GM12872 (cell line): ENCODE measurements around the gene RANBP10.

ENCODE experiments used
- CTCF ChIP-seq: IDR thresholded peaks from 3 replicates; pipeline ENCODE4 v1.5.1; 2011; ENCODE audit warnings: low read depth, mild to moderate bottlenecking, low read length, moderate library complexity; ENCODE audit not compliant: insufficient read depth

The RANBP10 gene

GRCh38 chr16:67749436-67750078, 56.8 kb downstream of the RANBP10 start:
- TF ChIP-seq CTCF = no peak

DNA sequence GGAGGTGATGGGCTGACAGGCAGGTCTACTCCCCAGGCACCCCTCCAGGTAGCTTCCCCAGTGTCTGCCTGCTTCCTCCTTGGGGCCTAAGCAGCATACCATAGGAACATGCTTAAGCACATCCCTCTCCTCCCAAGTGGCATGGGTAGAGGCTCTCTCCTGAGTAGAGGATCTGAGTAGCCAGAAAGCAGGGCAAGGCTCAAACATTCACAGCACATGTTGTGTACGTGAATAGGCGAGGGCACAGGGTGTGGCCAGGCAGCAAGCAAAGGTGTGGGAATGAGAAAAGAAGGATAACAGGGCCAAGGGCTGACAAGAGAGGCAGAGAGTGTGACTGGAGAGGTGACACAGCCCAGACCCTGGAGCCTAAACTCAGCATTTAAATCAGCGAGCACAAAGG, 57.5 kb downstream of the RANBP10 start:
- no peak for TF ChIP-seq CTCF

- TF ChIP-seq CTCF = no peak
These were observed 59.5 kb downstream of the RANBP10 start for GRCh38 chr16:67746846-67747245.

DNA sequence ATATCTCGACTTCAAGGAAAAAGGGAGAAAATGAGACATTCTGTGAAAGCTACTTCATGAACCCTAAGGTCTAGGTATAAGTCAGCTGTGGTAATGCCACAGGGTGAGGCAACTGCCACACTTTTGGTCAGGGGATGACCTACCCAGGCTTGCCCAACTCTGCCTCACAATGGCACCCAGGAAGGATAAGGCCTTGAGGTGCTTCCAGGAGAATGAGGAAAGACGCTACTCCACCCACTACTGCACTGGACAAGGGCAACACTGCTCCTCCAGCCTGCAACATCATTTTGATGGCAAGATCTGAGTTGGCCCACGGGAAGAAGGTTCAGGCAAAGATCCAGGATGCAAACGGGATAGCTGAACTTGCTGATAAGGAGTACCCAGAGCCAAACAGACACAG, 65.2 kb downstream of the RANBP10 start:
- no peak for TF ChIP-seq CTCF

DNA sequence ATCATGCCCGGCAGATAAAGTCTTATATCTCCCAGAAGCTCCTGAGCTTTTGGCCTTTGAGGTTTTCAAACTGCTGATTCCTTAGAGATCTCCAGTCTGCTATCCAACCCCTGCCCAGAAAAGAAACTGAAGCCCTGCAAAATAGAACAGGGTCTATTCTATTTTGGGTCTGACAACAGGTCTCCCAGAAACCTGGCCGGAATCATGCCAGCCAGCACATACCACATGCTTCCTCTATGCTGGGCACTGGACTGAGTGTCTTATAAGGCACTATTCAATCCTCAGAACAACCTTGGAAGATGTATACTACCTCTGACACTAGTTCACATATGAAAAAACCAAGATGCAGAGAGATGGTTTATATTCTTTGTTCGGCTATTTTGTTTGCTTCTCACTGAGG, 66.0 kb downstream of the RANBP10 start:
- TF ChIP-seq CTCF = no peak

DNA sequence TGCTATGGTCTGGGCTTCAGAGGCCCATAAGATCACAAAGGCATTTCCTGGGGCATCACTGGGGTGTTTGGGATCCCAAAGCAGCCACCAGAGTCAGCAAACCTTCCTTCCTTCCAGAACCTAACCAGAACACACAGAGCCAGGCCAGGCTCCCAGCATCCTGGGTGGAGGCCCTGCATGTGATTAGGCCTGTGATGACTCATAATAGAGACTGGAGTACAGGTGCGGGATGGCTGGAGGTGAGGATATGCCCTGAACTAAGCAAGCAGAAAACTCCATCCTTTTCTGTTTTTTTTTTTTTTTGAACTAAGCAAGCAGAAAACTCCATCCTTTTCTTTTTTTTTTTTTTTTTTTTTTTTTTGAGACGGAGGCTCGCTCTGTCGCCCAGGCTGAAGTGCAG, 69.5 kb downstream of the RANBP10 start:
- no peak for TF ChIP-seq CTCF

DNA sequence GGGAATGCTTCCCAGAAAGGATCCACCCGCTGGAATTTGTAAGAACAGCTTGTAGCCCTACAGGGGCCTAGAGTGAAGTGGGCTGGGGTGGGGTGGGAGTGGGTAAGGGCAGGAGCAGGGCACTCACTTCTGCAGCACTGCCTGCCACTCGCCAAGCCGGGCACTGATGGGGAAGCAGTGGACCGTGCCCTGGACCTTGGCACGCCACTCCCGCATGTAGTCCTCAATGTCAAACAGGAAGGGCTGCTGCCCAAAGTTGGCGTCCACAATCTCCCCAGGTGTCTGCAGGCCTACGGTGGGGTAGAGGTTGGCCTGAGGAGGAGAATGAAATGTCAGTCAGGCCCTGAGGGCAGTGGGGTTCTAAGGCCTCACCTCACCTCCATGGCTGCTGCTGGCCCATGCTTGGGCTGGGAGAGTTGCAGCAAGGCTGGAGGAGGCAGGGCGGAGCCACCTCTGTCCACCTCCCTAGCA, 71.6 kb downstream of the RANBP10 start:
- TF ChIP-seq CTCF = no peak
